Omental fat pad (tissue), 4 donors: Measurements from ENCODE around the gene DIAPH1. TPM values are rescaled to one million over a fixed set of nuclear protein-coding genes. Genes with fewer than 3 reads are reported as not detected.

Source experiments
- ATAC-seq: fragments of 150-250 bp; one replicate; pipeline ENCODE4 v1.9.1; 2016; ENCODE audit warnings: mild to moderate bottlenecking, moderate library complexity; ENCODE audit not compliant: low FRiP score
- DNase-seq: peaks from one replicate; pipeline ENCODE4 v3.0.0-alpha.2; 2019; ENCODE audit warnings: low spot score
- total RNA-seq, 4 donors: library from RNA; depleted of rRNA; stranded (reverse); fragments of >200 nt; gene quantifications; one replicate each; pipeline ENCODE4 v1.1.0, GENCODE V29; 2016
- TF ChIP-seq, protein P1 (sequence below), 3 donors: fragments of 450-650 bp; IDR thresholded peaks; one replicate each; pipeline ENCODE4 v1.5.1; 2016 to 2017; ENCODE audit warnings: antibody characterized with exemption in 3 of 3, mild to moderate bottlenecking in 3 of 3, moderate library complexity in 2 of 3

DIAPH1 gene
- total RNA-seq, 4 donors from 2014 or later: 35.5 to 93.2 (median 47.9) TPM

DNA sequence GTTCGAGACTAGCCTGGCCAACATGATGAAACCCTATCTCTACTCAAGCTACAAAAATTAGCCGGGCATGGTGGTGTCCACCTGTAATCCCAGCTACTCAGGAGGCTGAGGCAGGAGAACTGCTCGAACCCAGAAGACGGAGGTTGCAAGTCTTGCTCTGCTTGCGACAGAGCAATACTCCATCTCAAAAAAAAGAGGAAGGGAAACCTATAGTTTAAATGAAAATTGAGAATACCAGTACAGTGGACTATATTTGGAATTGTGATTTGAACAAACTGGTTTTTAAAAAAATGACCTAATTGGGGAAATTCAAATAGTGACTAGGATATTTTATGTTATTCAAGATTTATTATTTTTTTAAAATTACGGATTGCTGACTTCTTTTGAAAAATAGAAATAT lies 33.2 kb downstream of the DIAPH1 start:
- TF ChIP-seq, protein P1, sequence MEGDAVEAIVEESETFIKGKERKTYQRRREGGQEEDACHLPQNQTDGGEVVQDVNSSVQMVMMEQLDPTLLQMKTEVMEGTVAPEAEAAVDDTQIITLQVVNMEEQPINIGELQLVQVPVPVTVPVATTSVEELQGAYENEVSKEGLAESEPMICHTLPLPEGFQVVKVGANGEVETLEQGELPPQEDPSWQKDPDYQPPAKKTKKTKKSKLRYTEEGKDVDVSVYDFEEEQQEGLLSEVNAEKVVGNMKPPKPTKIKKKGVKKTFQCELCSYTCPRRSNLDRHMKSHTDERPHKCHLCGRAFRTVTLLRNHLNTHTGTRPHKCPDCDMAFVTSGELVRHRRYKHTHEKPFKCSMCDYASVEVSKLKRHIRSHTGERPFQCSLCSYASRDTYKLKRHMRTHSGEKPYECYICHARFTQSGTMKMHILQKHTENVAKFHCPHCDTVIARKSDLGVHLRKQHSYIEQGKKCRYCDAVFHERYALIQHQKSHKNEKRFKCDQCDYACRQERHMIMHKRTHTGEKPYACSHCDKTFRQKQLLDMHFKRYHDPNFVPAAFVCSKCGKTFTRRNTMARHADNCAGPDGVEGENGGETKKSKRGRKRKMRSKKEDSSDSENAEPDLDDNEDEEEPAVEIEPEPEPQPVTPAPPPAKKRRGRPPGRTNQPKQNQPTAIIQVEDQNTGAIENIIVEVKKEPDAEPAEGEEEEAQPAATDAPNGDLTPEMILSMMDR (IDR thresholded peaks at IDR 0.05): no peak
- DNase-seq: no peak
- no peak for ATAC-seq

DNA sequence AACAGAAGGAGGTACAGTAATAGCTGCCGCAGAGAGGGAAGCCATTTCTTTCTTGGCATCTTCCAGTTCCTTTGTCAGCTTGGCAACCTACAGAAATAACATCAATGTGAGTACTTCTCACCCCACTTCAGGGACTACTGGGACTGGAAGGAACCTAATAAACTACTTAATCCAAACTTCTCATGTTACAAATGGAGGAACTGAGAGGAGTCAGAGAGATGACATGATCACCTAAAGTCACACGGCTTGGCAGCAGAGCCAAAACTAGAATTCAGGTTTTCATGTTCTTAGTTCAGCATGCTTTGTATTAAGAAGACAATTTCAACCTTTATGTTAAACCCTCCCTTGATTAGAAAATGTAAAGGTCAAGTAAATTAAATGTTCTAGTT lies 44.7 kb downstream of the DIAPH1 start:
- ATAC-seq (no peak), DNase-seq (no peak)
- TF ChIP-seq, protein P1 (IDR thresholded peaks at IDR 0.05): no peak

DNA sequence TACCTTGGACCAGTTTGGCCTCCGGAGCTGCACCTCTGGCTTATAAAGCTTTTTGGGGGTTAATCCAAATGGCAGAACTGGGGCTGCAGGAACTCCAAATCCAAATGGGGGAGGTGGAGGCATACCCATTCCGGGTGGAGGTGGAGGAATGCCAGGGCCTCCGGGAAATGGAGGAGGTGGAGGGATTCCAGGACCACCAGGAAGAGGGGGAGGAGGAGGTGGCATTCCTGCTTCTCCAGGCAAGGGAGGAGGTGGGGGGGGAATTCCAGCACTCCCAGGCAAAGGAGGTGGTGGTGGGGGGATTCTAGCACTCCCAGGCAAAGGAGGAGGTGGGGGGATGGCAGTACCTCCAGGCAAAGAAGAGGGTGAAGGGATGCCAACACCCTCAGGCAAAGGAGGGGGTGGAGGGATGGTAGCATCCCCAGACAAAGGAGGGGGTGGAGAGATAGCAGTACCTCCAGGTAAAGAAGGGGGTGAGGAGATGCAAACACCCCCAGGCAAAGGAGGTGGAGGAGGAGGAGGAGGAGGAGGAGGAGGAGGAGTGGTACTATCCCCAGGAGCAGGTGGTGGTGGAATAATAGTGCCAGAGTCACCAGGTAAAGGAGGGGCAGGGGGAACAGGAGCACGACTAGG lies 45.2 kb downstream of the DIAPH1 start:
- DNase-seq: no peak
- TF ChIP-seq, protein P1 (IDR thresholded peaks at IDR 0.05): no peak
- no peak for ATAC-seq

DNA sequence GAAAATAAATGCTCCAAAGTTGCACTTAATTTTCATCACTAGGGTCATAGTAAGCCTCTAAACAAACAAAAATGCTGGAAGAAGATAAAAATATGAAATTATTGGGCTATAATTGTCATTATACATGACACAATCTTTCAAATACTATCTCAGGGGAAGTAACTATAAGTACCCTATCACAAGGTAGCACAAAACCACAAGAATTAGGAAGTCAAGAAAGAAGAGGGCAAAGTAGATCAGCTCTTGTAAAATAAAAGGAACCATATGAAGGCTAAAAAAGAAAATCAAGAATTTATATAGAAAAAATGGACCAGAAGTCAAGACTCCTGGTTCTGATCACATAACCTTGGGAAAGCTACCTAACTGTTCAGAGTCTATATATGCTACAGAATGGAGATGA lies 48.1 kb downstream of the DIAPH1 start:
- TF ChIP-seq, protein P1 (IDR thresholded peaks at IDR 0.05): no peak
- DNase-seq (no peak), ATAC-seq (no peak)

DNA sequence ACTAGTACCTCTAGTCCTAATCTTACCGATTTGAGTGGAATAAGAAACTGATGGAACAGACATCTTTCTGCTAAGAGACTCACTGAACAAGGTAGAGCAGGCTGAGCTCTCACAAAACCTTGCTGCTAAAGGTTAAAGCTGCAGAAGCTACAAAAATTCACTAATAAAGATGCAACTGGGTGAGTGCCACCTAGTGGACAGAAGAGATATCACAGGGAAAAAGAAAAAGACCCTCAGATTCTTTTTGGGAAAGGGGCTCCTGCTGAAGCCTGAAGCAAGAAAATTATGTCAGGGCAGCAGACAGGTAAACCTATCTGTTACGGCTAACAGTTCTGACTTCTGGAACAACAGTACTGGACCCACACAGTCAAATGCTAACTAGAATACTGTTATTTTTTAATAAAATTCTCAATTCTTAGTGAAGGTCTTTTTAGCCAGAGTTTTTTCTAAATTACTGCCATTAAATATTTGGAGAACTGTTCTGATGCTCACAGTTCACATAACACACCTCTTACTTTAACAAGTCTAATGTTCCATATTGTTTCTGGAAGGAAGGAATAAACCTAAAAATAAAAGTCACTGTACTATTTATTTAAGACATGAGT lies 51.2 kb downstream of the DIAPH1 start:
- ATAC-seq (no peak), DNase-seq (no peak)
- TF ChIP-seq, protein P1 (IDR thresholded peaks at IDR 0.05): peak in 1 of 3 donors; percentile 42

DNA sequence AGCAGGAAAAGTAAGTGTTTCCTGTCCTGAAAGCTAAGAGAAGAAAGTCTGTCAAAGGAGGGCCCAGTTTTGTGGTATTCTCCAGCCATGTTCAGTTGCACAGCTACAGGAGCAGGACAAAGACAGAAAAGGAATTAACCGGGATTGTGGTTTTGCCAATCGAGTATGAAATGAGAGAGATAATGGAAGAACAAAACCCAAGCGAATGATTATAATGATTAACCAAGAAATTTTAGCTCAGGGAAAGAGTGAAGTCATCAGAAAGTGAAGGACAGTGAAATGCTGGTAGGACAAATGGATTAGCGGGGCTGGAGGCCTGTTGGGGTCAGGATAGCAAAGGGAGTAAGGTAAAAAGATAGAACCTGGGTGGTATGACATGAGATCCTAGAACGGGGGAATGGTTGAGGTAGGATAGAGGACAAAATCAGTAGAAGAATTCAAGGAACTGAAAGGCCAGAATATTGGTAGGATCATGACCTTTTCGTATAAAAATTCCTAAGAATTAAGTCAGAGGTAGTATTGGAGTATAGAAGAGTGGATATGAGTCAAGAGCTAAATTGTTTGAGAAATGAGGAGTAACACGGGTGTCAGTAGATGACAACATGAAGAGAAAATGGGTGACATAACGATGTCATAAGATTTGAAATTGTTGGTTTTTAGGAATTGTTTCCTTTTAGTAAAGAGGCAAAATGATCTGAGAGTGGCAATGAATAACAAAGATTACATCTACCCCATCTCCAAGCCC lies 52.8 kb downstream of the DIAPH1 start:
- TF ChIP-seq, protein P1 (IDR thresholded peaks at IDR 0.05): no peak
- ATAC-seq: no peak
- DNase-seq: no peak
